Measurements from ENCODE around the gene SEPTIN8.

Gene SEPTIN8

DNA sequence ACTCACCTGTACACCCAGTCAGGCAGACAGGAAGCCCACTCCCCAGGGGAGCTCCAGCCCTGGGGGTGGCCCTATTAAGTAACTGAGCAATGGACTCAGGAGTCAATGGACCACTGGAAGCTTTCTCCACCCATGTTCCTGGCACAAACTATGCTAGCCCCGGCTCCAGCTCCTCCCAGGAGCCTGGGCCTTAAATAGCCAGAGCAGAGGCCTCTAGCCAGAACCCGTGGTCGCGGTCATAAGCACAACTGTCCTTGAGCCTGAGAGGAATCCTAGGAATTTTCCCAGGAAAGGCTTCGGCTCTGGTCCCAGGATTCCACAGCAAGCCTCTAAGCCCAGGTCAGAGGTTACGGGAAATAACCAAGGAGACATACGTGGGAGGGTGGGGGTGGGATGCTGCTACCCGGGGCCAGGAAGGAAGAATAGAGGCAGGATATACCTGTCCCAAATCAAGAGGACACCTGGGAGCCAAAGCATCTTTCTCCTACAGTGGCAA is 5.5 kb downstream of the SEPTIN8 start:
- no peak for DNase-seq (ENCODE audit: low read depth)
- TF ChIP-seq, protein P1, sequence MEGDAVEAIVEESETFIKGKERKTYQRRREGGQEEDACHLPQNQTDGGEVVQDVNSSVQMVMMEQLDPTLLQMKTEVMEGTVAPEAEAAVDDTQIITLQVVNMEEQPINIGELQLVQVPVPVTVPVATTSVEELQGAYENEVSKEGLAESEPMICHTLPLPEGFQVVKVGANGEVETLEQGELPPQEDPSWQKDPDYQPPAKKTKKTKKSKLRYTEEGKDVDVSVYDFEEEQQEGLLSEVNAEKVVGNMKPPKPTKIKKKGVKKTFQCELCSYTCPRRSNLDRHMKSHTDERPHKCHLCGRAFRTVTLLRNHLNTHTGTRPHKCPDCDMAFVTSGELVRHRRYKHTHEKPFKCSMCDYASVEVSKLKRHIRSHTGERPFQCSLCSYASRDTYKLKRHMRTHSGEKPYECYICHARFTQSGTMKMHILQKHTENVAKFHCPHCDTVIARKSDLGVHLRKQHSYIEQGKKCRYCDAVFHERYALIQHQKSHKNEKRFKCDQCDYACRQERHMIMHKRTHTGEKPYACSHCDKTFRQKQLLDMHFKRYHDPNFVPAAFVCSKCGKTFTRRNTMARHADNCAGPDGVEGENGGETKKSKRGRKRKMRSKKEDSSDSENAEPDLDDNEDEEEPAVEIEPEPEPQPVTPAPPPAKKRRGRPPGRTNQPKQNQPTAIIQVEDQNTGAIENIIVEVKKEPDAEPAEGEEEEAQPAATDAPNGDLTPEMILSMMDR (IDR thresholded peaks at IDR 0.05; ENCODE audit: insufficient read depth, low read depth, low read length, missing control alignments) = no peak
- no peak overlapping the region for H3K4me3 ChIP-seq (ENCODE audit: low read depth, low read length)

DNA sequence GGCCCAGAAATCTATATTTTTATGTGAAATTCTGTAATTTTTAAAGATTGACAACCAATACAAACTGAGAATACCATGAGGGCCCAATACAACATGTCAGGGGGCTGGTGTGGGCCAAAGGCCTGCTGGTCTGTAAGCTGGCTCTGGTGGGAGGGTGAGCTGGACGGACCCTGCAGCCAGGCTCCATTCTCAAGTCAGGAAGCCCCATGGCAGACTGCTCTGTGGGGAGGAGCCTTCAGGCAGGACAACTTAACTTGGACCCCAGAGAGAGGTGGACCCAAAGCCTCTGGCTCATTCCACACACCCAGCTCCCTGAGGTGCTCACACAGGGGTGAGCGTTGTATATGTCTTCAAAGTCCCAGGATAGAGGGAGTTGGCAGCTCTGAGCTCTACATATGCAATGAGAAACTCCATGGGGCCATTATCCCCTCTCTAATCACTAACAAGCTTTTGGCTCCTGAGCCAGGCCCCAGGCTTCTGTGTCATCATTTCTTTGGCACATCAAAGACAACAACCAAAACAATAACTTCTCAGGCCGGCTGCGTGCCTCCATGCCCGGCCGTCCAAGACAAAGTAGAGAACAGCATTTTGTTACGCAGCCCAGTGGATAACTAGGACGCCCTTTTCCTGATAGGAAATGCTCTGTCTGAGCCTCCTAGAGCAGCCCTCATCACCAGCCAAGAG is 6.4 kb downstream of the SEPTIN8 start:
- TF ChIP-seq, protein P1 (IDR thresholded peaks at IDR 0.05; ENCODE audit: insufficient read depth, low read depth, low read length, missing control alignments) = no peak
- DNase-seq (ENCODE audit: low read depth) = no peak
- H3K4me3 ChIP-seq (ENCODE audit: low read depth, low read length) = no peak overlapping the region

DNA sequence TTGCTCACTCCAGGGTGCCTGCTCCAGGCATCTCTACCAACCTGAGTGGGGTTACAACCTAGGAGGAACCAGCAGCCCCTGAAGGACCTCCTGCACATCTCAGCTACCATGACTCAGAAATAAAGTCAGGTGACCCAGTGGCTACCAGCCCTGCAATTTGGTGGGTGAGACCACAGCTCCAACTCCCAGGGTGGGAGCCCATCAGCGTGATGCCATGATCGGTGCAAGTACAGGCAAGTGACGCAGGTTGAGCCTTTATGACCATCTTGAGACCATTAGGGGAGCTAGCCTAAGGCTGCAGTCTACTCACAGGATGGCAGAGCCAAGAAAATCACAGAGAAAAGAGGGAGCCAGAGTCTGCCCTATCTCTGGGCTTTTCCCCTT is 8.6 kb downstream of the SEPTIN8 start:
- H3K4me3 ChIP-seq (ENCODE audit: low read depth, low read length) = no peak overlapping the region
- DNase-seq (ENCODE audit: low read depth) = no peak
- TF ChIP-seq, protein P1 (IDR thresholded peaks at IDR 0.05; ENCODE audit: insufficient read depth, low read depth, low read length, missing control alignments) = no peak

DNA sequence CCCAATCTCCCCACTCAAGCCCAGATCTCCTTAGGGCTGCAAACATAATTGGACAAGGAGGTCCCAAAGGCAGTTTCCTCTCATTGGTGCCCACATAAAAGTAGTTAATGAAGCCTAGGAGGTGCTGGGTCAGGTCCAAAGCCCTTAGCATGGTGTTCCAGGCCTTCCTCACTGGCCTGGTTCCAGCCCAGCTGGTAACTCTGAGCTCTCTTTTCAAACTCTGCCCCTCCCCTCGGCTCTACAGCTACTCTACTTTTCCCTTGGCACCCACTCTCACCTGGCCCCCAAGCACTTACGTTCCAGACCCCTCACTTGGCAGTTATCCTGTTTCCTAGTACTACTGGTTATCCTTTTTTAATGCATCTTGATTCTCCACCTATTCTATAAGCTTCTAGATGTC is 9.9 kb downstream of the SEPTIN8 start:
- TF ChIP-seq, protein P1 (IDR thresholded peaks at IDR 0.05; ENCODE audit: insufficient read depth, low read depth, low read length, missing control alignments) = no peak
- no peak overlapping the region for H3K4me3 ChIP-seq (ENCODE audit: low read depth, low read length)
- no peak for DNase-seq (ENCODE audit: low read depth)

DNA sequence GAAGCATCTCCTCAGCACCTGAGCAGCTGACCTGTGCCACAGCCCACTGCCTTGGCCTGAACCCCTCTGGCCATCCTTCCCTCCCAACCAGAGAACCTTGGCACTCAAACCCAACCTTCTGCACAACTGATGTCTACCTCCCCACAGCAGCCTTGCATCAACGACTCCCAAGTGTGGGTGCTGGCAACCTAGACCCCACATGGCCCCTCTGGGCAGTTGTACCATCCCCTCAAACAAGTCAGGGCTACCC is 10.3 kb downstream of the SEPTIN8 start:
- H3K4me3 ChIP-seq (ENCODE audit: low read depth, low read length) = no peak overlapping the region
- TF ChIP-seq, protein P1 (IDR thresholded peaks at IDR 0.05; ENCODE audit: insufficient read depth, low read depth, low read length, missing control alignments) = no peak
- DNase-seq (ENCODE audit: low read depth) = no peak

DNA sequence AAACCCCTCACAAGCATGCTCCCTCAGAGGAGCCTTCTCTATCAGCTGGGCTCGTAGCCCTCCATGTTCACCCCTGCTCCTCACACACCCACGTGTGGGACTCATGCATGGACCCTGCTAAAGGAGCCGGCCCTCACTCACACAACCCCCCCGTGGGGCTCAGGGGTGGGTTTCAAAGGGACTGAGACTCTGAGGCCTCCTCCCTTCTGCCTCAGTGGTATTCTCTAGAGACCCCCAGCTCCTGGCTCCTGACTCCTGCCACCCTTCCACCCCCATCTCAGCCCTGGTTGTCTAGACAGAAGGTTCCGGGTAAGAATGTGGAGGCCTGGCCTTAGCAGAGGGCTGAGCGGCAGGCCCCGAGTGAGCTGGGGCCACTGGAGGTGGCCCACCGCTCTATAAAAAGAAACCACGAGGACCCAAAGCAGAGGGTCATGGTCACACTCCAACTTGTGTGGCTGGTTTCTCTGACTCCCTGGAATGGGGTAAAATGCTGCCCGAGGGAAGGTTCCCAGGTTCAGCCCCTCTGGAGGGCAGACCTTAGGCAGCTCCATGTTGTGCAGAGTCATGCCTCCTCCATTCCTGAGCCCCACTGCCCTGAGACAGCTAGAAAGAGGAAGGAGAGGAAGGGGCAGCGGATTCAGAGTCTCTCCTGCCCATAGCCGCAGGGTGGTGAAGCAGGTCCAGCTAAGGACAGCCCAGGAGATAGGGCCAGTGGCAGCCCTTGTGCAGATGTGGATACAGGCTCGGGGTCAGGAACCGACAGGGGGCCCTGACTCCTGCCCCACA is 10.8 kb downstream of the SEPTIN8 start:
- TF ChIP-seq, protein P1 (IDR thresholded peaks at IDR 0.05; ENCODE audit: insufficient read depth, low read depth, low read length, missing control alignments) = no peak
- DNase-seq (ENCODE audit: low read depth) = no peak
- no peak overlapping the region for H3K4me3 ChIP-seq (ENCODE audit: low read depth, low read length)
